ENCODE data around the gene IMMP1L.

- no peak for TF ChIP-seq POLR2AphosphoS5 (IDR thresholded peaks at IDR 0.05)
- no peak for TF ChIP-seq CTCF (IDR thresholded peaks at IDR 0.05)
These were observed 46.5 kb upstream of the IMMP1L start for GRCh38 chr11:31555938-31556337.

All from stomach (tissue), 4 donors.